CD14-positive monocyte (primary cell): ENCODE measurements around the gene WNT7A. TPM values are rescaled to one million over a fixed set of nuclear protein-coding genes. Genes with fewer than 3 reads are reported as not detected.

Experiments used
- DNase-seq, 3 donors: peaks; one replicate each; pipeline ENCODE4 v3.0.0-alpha.2; 2011 to 2022
- H2AFZ ChIP-seq: 2 replicates; pipeline ENCODE4 v1.6.0; 2012; ENCODE audit warnings: mild to moderate bottlenecking, low read depth, low read length, inconsistent platforms; ENCODE audit not compliant: insufficient read depth, poor library complexity, severe bottlenecking
- H3K27ac ChIP-seq, 2 donors: 1 replicate in 1 of 2; 2 replicates in 1 of 2; pipeline ENCODE4 v1.5.1; 2012 to 2013; ENCODE audit warnings: low read length in 2 of 2, control low read depth in 1 of 2, inconsistent platforms in 1 of 2, low read depth in 1 of 2, mild to moderate bottlenecking in 1 of 2
- H3K27me3 ChIP-seq, 2 donors: one replicate each; pipeline versions ENCODE4 v1.6.0 to v1.6.1; 2011 to 2013; ENCODE audit warnings: low read length in 2 of 2; ENCODE audit not compliant: control insufficient read depth in 2 of 2, insufficient read depth in 2 of 2
- H3K36me3 ChIP-seq, 2 donors: replicated peaks in 1 of 2; 1 replicate in 1 of 2; 2 replicates in 1 of 2; pipeline versions ENCODE4 v1.5.1 to v1.6.1; 2012 to 2013; ENCODE audit warnings: low read length in 2 of 2, control low read depth in 1 of 2, inconsistent platforms in 1 of 2, mild to moderate bottlenecking in 1 of 2; ENCODE audit not compliant: insufficient read depth in 2 of 2, control insufficient read depth in 1 of 2
- H3K4me1 ChIP-seq, 2 donors: 1 replicate in 1 of 2; 2 replicates in 1 of 2; pipeline versions ENCODE4 v1.5.1 to v1.6.1; 2012 to 2013; ENCODE audit warnings: low read length in 2 of 2, control low read depth in 1 of 2, inconsistent platforms in 1 of 2, mild to moderate bottlenecking in 1 of 2, moderate library complexity in 1 of 2; ENCODE audit not compliant: insufficient read depth in 2 of 2, control insufficient read depth in 1 of 2
- H3K4me2 ChIP-seq: replicated peaks from 2 replicates; pipeline ENCODE3; 2012; ENCODE audit warnings: low read length, moderate library complexity, mild to moderate bottlenecking; ENCODE audit not compliant: poor library complexity, severe bottlenecking; ENCODE audit errors: extremely low read depth
- H3K4me3 ChIP-seq, 3 experiments: fragments of 200-600 bp in 1 of 3; sonication (generic) in 1 of 3; replicated peaks in 1 of 3; 1 replicate in 2 of 3; 2 replicates in 1 of 3; pipeline ENCODE4 v1.5.1; 2011 to 2013; ENCODE audit warnings: low read length in 3 of 3, mild to moderate bottlenecking in 3 of 3, control low read depth in 2 of 3, low read depth in 2 of 3, inconsistent platforms in 1 of 3, moderate library complexity in 1 of 3
- H3K79me2 ChIP-seq: 2 replicates; pipeline ENCODE4 v1.6.0; 2012; ENCODE audit warnings: mild to moderate bottlenecking, control low read depth, inconsistent platforms, low read length, moderate library complexity; ENCODE audit not compliant: insufficient read depth
- H3K9ac ChIP-seq: 2 replicates; pipeline ENCODE4 v1.6.0; 2017; ENCODE audit warnings: low read length, mild to moderate bottlenecking; ENCODE audit not compliant: insufficient read depth, poor library complexity, severe bottlenecking
- H3K9me3 ChIP-seq, 2 donors: replicated peaks in 1 of 2; 1 replicate in 1 of 2; 2 replicates in 1 of 2; pipeline versions ENCODE4 v1.5.1 to v1.6.1; 2012 to 2013; ENCODE audit warnings: low read length in 2 of 2, control low read depth in 1 of 2; ENCODE audit not compliant: control insufficient read depth in 1 of 2, insufficient read depth in 1 of 2
- H4K20me1 ChIP-seq: 2 replicates; pipeline ENCODE4 v1.6.0; 2012; ENCODE audit warnings: mild to moderate bottlenecking, low read length, control low read depth, moderate library complexity; ENCODE audit not compliant: insufficient read depth
- H3K27ac Mint-ChIP-seq, 7 donors: one replicate each; pipeline ENCODE4 v1.8.0; 2020; ENCODE audit warnings: mild to moderate bottlenecking in 7 of 7, mixed read lengths in 7 of 7, moderate library complexity in 6 of 7, inconsistent platforms in 2 of 7
- H3K27me3 Mint-ChIP-seq, 3 donors: one replicate each; pipeline ENCODE4 v1.8.0; 2021 to 2022; ENCODE audit warnings: low read depth in 3 of 3, mild to moderate bottlenecking in 3 of 3, mixed read lengths in 3 of 3, moderate library complexity in 3 of 3, inconsistent platforms in 1 of 3
- H3K36me3 Mint-ChIP-seq, 2 donors: one replicate each; pipeline ENCODE4 v1.8.0; 2020; ENCODE audit warnings: mixed read lengths in 2 of 2, inconsistent platforms in 1 of 2, mild to moderate bottlenecking in 1 of 2
- H3K4me1 Mint-ChIP-seq: one replicate; pipeline ENCODE4 v1.8.0; 2020; ENCODE audit warnings: mild to moderate bottlenecking, mixed read lengths
- H3K4me3 Mint-ChIP-seq, 2 donors: one replicate each; pipeline ENCODE4 v1.8.0; 2020; ENCODE audit warnings: mild to moderate bottlenecking in 2 of 2, mixed read lengths in 2 of 2, moderate library complexity in 1 of 2
- H3K9me3 Mint-ChIP-seq, 7 donors: one replicate each; pipeline ENCODE4 v1.8.0; 2020 to 2022; ENCODE audit warnings: mixed read lengths in 7 of 7, mild to moderate bottlenecking in 6 of 7, moderate library complexity in 6 of 7, inconsistent platforms in 2 of 7
- CTCF ChIP-seq: fragments of 200-600 bp; IDR thresholded peaks from one replicate; pipeline ENCODE4 v1.8.0; 2022; ENCODE audit warnings: antibody characterized with exemption, mild to moderate bottlenecking
- WGBS: methylation state at CpG from one replicate; pipeline ENCODE4 v1.1.5; 2013; ENCODE audit warnings: missing lambda C conversion rate; ENCODE audit not compliant: insufficient coverage; 5-methylcytosine and 5-hydroxymethylcytosine counted together
- intact Hi-C, 2 donors: fragments of 100-400 bp; cut with micrococcal nuclease; formaldehyde crosslinking; loops; one replicate each; pipeline versions ENCODE4 v1.15.0 to v1.15.1; 2023
- polyA plus RNA-seq, 3 donors: library from polyadenylated mRNA; depleted of rRNA in 1 of 3; unstranded in 2 of 3; stranded (reverse) in 1 of 3; fragments of 300-500 nt in 2 of 3; fragments of >200 nt in 1 of 3; fragmentation: Illumina TruSeq in 2 of 3; gene quantifications; 1 replicate in 2 of 3; 2 replicates in 1 of 3; pipeline ENCODE4 v1.2.3, GENCODE V29; 2012 to 2021

Gene WNT7A
- polyA plus RNA-seq, 3 donors = not detected

- H3K36me3 ChIP-seq = no peaks in the 10 kb centered on the region
- Mint-ChIP-seq H3K4me3 (peak overlapping the region; percentile 90 to 95), H3K27me3 (peaks cover 21 to 32% (median 27%) of the 10 kb centered on the region in 3 donors), H3K36me3 (no peaks in the 10 kb centered on the region), H3K4me1 (peaks cover 23% of the 10 kb centered on the region), H3K9me3 (peaks cover 10 to 33% (median 26%) of the 10 kb centered on the region in 7 donors), H3K27ac (peak overlapping the region; percentile 57 to 86 (median 84))
- no peak for TF ChIP-seq CTCF
- H3K9ac ChIP-seq = peak overlapping the region; percentile 73
- peak overlapping the region; percentile 83 for H3K4me2 ChIP-seq
- H3K27me3 ChIP-seq = peaks cover 0 to 17% of the 10 kb centered on the region in 2 donors
- peak; percentile 78 to 84 (median 81) for DNase-seq
- no peaks in the 10 kb centered on the region for H4K20me1 ChIP-seq
- peak overlapping the region; percentile 36 to 77 (median 65) for H3K4me3 ChIP-seq
- WGBS = 3% methylated on average over 85 of the region's 86 CpGs
- peaks cover 15 to 23% of the 10 kb centered on the region in 2 donors for H3K4me1 ChIP-seq
- peak overlapping the region; percentile 87 for H2AFZ ChIP-seq
- peak overlapping the region in 1 of 2 donors; percentile 47 for H3K27ac ChIP-seq
- intact Hi-C loops = loop anchor here (5.0 to 10.0 kb wide), 3 partner anchors 227 to 579 kb away; partner anchors contain the start of genes CHCHD4 (in 2 of the 2) and TMEM43 (in 1 of the 2)
- H3K9me3 ChIP-seq = peaks cover 5 to 12% of the 10 kb centered on the region in 2 donors
- no peaks in the 10 kb centered on the region for H3K79me2 ChIP-seq
These were observed 15.6 kb upstream of the WNT7A start for GRCh38 chr3:13895155-13896105.

- intact Hi-C loops = loop anchor here (5.0 to 10.0 kb wide), 3 partner anchors 228 to 580 kb away; partner anchors contain the start of genes CHCHD4 (in 2 of the 2) and TMEM43 (in 1 of the 2)
- peak overlapping the region; percentile 90 to 95 for H3K4me3 Mint-ChIP-seq
- H3K4me1 ChIP-seq = peaks cover 15 to 23% of the 10 kb centered on the region in 2 donors
- H3K27me3 ChIP-seq = peaks cover 0 to 17% of the 10 kb centered on the region in 2 donors
- H3K36me3 ChIP-seq = no peaks in the 10 kb centered on the region
- no peak overlapping the region for H3K27ac Mint-ChIP-seq
- H3K36me3 Mint-ChIP-seq = no peaks in the 10 kb centered on the region
- no peak for DNase-seq
- H3K4me3 ChIP-seq = peak overlapping the region in 2 of 3 experiments; percentile 65 to 77
- peaks cover 2 to 8% of the 10 kb centered on the region in 2 donors for H3K9me3 ChIP-seq
- no peak overlapping the region for H3K27ac ChIP-seq
- H3K4me1 Mint-ChIP-seq = peaks cover 23% of the 10 kb centered on the region
- H3K9me3 Mint-ChIP-seq = peaks cover 9 to 29% (median 20%) of the 10 kb centered on the region in 7 donors
- H3K9ac ChIP-seq = peak overlapping the region; percentile 73
- H3K79me2 ChIP-seq = no peaks in the 10 kb centered on the region
- TF ChIP-seq CTCF = no peak
- peak overlapping the region; percentile 87 for H2AFZ ChIP-seq
- peaks cover 21 to 32% (median 31%) of the 10 kb centered on the region in 3 donors for H3K27me3 Mint-ChIP-seq
- 74% methylated on average over 14 of the region's 20 CpGs for WGBS
- peak overlapping the region; percentile 83 for H3K4me2 ChIP-seq
- no peaks in the 10 kb centered on the region for H4K20me1 ChIP-seq
These were observed 14.9 kb upstream of the WNT7A start for GRCh38 chr3:13894807-13895154.
